ENCODE data around the gene HLA-DQB1. TPM values are rescaled to one million over a fixed set of nuclear protein-coding genes. Genes with fewer than 3 reads are reported as not detected.
"Not testable (repeated sequence)": the region's sequence is repeated elsewhere in the genome, so short reads cannot be mapped to it uniquely, and the experiment has no call there.

HLA-DQB1 gene
- total RNA-seq, 5 donors from 2014 or later (not counting 1 experiment from before 2014, with no cell fraction given): 4.2 to 28.1 (median 17.0) TPM

GRCh38 chr6:32637219-32637880 is 29.1 kb downstream of the HLA-DQB1 start, which contains the start of gene HLA-DQA1:
TSS of gene HLA-DQA1 (plus strand) at chr6:32637406. CDS start at chr6:32637459, 53 bp downstream.
- H3K36me3 Mint-ChIP-seq: no peaks in the 10 kb centered on the region
- Histone ChIP-seq H3K9me3 (no peaks in the 10 kb centered on the region), H3K4me3 (ENCODE audit: control insufficient read depth in 1 of 2, extremely low read depth in 1 of 2, low read length in 1 of 2) (no peak within 1 kb of the TSS), H3K36me3 (ENCODE audit: control insufficient read depth in 2 of 2, extremely low read depth in 1 of 2, insufficient read depth in 1 of 2, low read length in 1 of 2) (no peaks in the 10 kb centered on the region), H3K4me1 (ENCODE audit: control insufficient read depth in 1 of 2, extremely low read depth in 1 of 2, insufficient read depth in 2 of 2, low read length in 2 of 2) (peaks cover 0 to 3% of the 10 kb centered on the region in 2 experiments), H3K27ac (ENCODE audit: low read length) (no peak within 1 kb of the TSS), H3K27me3 (replicated peaks in 1 of 2; ENCODE audit: control insufficient read depth in 2 of 2, extremely low read depth in 1 of 2, insufficient read depth in 2 of 2, low read length in 1 of 2) (no peaks in the 10 kb centered on the region)
- DNase-seq (peak in 4 of 35 experiments; percentile 4 to 60 (median 13)), ATAC-seq (replicated peaks in 1 of 4) (peak in 1 of 4 experiments; percentile 57)
- ChIA-PET POLR2A (interaction anchor here in 1 of 2 donors (0.5 to 0.6 kb wide), 2 partner anchors 9 to 10 kb away, joined by 3 read pairs; no protein-coding TSS in a partner anchor), CTCF (interaction anchor here in 1 of 2 donors (0.6 kb wide), 1 partner anchor 55 kb away, joined by 3 read pairs; no protein-coding TSS in a partner anchor)
- H3K4me3 Mint-ChIP-seq: peak within 1 kb of the TSS; percentile 8 to 77 (median 38)
- WGBS (ENCODE audit: insufficient coverage): 25% methylated on average over 2 of the region's 7 CpGs
- H3K27me3 Mint-ChIP-seq: peaks cover 0 to 6% of the 10 kb centered on the region in 2 donors
- H3K27ac Mint-ChIP-seq: peak within 1 kb of the TSS in 1 of 2 donors; percentile 83
- H3K9me3 Mint-ChIP-seq: no peaks in the 10 kb centered on the region
- peaks cover 8 to 46% (median 20%) of the 10 kb centered on the region in 3 donors for H3K4me1 Mint-ChIP-seq

DNA sequence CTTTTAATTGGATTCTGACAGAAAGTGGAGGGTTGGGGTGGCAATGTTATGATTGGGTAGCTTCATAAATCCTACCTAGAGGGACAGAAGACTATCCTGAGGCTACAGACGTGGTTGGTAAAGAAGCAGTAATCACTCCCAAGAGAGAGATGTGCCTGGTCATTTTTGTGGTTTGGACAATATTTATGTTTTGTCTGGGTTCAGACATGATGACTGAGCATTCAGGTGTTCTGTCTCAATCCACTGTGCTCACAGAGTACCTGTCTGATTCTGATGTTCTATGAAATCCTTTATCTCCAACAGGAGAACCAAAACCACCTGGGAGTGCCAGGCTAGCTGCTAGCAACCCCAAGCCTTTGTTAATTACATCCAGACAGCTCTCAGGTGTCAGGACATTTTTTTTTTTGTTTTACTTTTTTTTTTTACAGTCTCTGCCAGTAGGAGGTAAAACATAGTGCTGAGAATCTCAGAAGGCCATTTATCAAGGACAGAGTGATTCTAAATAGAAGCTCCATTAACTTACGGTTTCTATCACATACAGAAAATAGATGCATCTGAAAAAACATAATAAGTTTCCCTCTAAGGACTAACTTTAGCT is 30.8 kb downstream of the HLA-DQB1 start:
- H3K4me1 Mint-ChIP-seq: peaks cover 0 to 31% (median 5%) of the 10 kb centered on the region in 3 donors
- no peak overlapping the region for H3K4me3 ChIP-seq (ENCODE audit: control insufficient read depth in 1 of 2, extremely low read depth in 1 of 2, low read length in 1 of 2)
- peaks cover 0 to 6% of the 10 kb centered on the region in 2 donors for H3K27me3 Mint-ChIP-seq
- no peaks in the 10 kb centered on the region for H3K36me3 Mint-ChIP-seq
- no peak overlapping the region for H3K27ac Mint-ChIP-seq
- H3K36me3 ChIP-seq (ENCODE audit: control insufficient read depth in 2 of 2, extremely low read depth in 1 of 2, insufficient read depth in 1 of 2, low read length in 1 of 2): no peaks in the 10 kb centered on the region
- H3K4me1 ChIP-seq (ENCODE audit: control insufficient read depth in 1 of 2, extremely low read depth in 1 of 2, insufficient read depth in 2 of 2, low read length in 2 of 2): peaks cover 0 to 2% of the 10 kb centered on the region in 2 experiments
- no peak for DNase-seq
- ATAC-seq (replicated peaks in 1 of 4): no peak
- H3K9me3 ChIP-seq: no peaks in the 10 kb centered on the region
- POLR2A ChIA-PET: interaction anchor here (0.6 to 0.7 kb wide), 3 partner anchors 12 to 84 kb away, joined by 3 to 5 read pairs (median 5); no protein-coding TSS in a partner anchor
- no CpG with 5 or more reads among the region's 2 CpGs for WGBS (ENCODE audit: insufficient coverage)
- H3K9me3 Mint-ChIP-seq: no peaks in the 10 kb centered on the region
- H3K4me3 Mint-ChIP-seq: no peak overlapping the region
- no peaks in the 10 kb centered on the region for H3K27me3 ChIP-seq (replicated peaks in 1 of 2; ENCODE audit: control insufficient read depth in 2 of 2, extremely low read depth in 1 of 2, insufficient read depth in 2 of 2, low read length in 1 of 2)
- CTCF ChIA-PET: interaction anchor here in 1 of 2 donors (0.6 kb wide), 1 partner anchor 168 kb away, joined by 4 read pairs; no protein-coding TSS in a partner anchor
- no peak overlapping the region for H3K27ac ChIP-seq (ENCODE audit: low read length)

GRCh38 chr6:32629793-32630192 is 36.7 kb downstream of the HLA-DQB1 start:
- H3K27ac Mint-ChIP-seq; H3K9me3 ChIP-seq; POLR2A ChIA-PET; H3K9me3 Mint-ChIP-seq; DNase-seq; CTCF ChIA-PET; H3K27ac ChIP-seq (ENCODE audit: low read length); H3K4me3 Mint-ChIP-seq; H3K4me1 ChIP-seq (ENCODE audit: control insufficient read depth in 1 of 2, extremely low read depth in 1 of 2, insufficient read depth in 2 of 2, low read length in 2 of 2); H3K4me3 ChIP-seq (ENCODE audit: control insufficient read depth in 1 of 2, extremely low read depth in 1 of 2, low read length in 1 of 2); H3K36me3 Mint-ChIP-seq; ATAC-seq (replicated peaks in 1 of 4); H3K36me3 ChIP-seq (ENCODE audit: control insufficient read depth in 2 of 2, extremely low read depth in 1 of 2, insufficient read depth in 1 of 2, low read length in 1 of 2); H3K27me3 ChIP-seq (replicated peaks in 1 of 2; ENCODE audit: control insufficient read depth in 2 of 2, extremely low read depth in 1 of 2, insufficient read depth in 2 of 2, low read length in 1 of 2); H3K27me3 Mint-ChIP-seq: not testable (repeated sequence)
- no CpG with 5 or more reads among the region's 13 CpGs for WGBS (ENCODE audit: insufficient coverage)
- H3K4me1 Mint-ChIP-seq: peaks cover 13 to 45% (median 20%) of the 10 kb centered on the region in 3 donors

DNA sequence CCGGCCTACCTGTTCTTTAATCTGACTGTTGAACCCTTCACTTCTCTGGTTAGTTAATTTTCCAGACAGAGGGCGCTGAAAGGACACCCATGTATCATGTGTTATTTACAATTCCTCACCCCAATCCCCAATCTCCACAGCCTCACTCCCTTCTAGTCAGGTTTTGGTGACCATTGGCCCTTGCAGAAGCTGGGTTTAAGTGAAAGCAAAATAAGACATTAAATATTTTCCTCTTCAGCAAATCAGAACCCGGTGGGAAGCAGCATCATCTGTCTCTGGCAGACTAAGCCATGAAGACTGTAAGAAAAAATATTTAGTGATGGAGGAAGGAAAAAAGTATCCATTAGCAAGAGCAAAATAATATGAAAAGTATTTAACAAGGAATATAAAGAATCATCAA is 38.6 kb downstream of the HLA-DQB1 start:
- no peak overlapping the region for H3K4me3 Mint-ChIP-seq
- no peaks in the 10 kb centered on the region for H3K27me3 ChIP-seq (replicated peaks in 1 of 2; ENCODE audit: control insufficient read depth in 2 of 2, extremely low read depth in 1 of 2, insufficient read depth in 2 of 2, low read length in 1 of 2)
- H3K9me3 Mint-ChIP-seq: no peaks in the 10 kb centered on the region
- peak in 21 of 35 experiments; percentile 7 to 71 (median 40) for DNase-seq
- CTCF ChIA-PET: no interaction called here
- no peak overlapping the region for H3K4me3 ChIP-seq (ENCODE audit: control insufficient read depth in 1 of 2, extremely low read depth in 1 of 2, low read length in 1 of 2)
- no peak overlapping the region for H3K27ac ChIP-seq (ENCODE audit: low read length)
- no peak for ATAC-seq (replicated peaks in 1 of 4)
- H3K4me1 Mint-ChIP-seq: peaks cover 29 to 54% (median 30%) of the 10 kb centered on the region in 3 donors
- no peaks in the 10 kb centered on the region for H3K27me3 Mint-ChIP-seq
- peaks cover 15 to 16% of the 10 kb centered on the region in 2 experiments for H3K4me1 ChIP-seq (ENCODE audit: control insufficient read depth in 1 of 2, extremely low read depth in 1 of 2, insufficient read depth in 2 of 2, low read length in 2 of 2)
- no peaks in the 10 kb centered on the region for H3K36me3 ChIP-seq (ENCODE audit: control insufficient read depth in 2 of 2, extremely low read depth in 1 of 2, insufficient read depth in 1 of 2, low read length in 1 of 2)
- no peaks in the 10 kb centered on the region for H3K9me3 ChIP-seq
- peak overlapping the region in 1 of 2 donors; percentile 68 for H3K27ac Mint-ChIP-seq
- WGBS (ENCODE audit: insufficient coverage): 0% methylated on average over 1 of the region's 3 CpGs
- no peaks in the 10 kb centered on the region for H3K36me3 Mint-ChIP-seq
- POLR2A ChIA-PET: interaction anchor here in 1 of 2 donors (0.7 kb wide), 1 partner anchor 9 kb away, joined by 3 read pairs; the partner anchor contains the start of gene HLA-DQA1

- Mint-ChIP-seq H3K4me1 (peaks cover 35 to 54% (median 35%) of the 10 kb centered on the region in 3 donors), H3K36me3 (no peaks in the 10 kb centered on the region), H3K27ac (no peak overlapping the region), H3K9me3 (no peaks in the 10 kb centered on the region), H3K4me3 (no peak overlapping the region), H3K27me3 (no peaks in the 10 kb centered on the region)
- Histone ChIP-seq H3K27ac (ENCODE audit: low read length) (no peak overlapping the region), H3K4me3 (ENCODE audit: control insufficient read depth in 1 of 2, extremely low read depth in 1 of 2, low read length in 1 of 2) (no peak overlapping the region), H3K27me3 (replicated peaks in 1 of 2; ENCODE audit: control insufficient read depth in 2 of 2, extremely low read depth in 1 of 2, insufficient read depth in 2 of 2, low read length in 1 of 2) (no peaks in the 10 kb centered on the region), H3K4me1 (ENCODE audit: control insufficient read depth in 1 of 2, extremely low read depth in 1 of 2, insufficient read depth in 2 of 2, low read length in 2 of 2) (peaks cover 19 to 22% of the 10 kb centered on the region in 2 experiments), H3K36me3 (ENCODE audit: control insufficient read depth in 2 of 2, extremely low read depth in 1 of 2, insufficient read depth in 1 of 2, low read length in 1 of 2) (no peaks in the 10 kb centered on the region), H3K9me3 (no peaks in the 10 kb centered on the region)
- ChIA-PET POLR2A (no interaction called here), CTCF (no interaction called here)
- ATAC-seq (replicated peaks in 1 of 4) (no peak), DNase-seq (no peak)
- 0% methylated on average over 1 of the region's 3 CpGs for whole genome bisulfite sequencing (ENCODE audit: insufficient coverage)
Observed at GRCh38 chr6:32627249-32627648, 39.2 kb downstream of the HLA-DQB1 start.

GRCh38 chr6:32625137-32625536 is 41.3 kb downstream of the HLA-DQB1 start:
- 33% methylated on average over 3 of the region's 5 CpGs for WGBS (ENCODE audit: insufficient coverage)
- Mint-ChIP-seq H3K4me1 (peaks cover 40 to 67% (median 47%) of the 10 kb centered on the region in 3 donors), H3K27me3 (no peaks in the 10 kb centered on the region), H3K36me3 (no peaks in the 10 kb centered on the region), H3K4me3 (peak overlapping the region in 1 of 3 donors; percentile 14), H3K9me3 (no peaks in the 10 kb centered on the region), H3K27ac (peak overlapping the region; percentile 65 to 84)
- Histone ChIP-seq H3K27me3 (replicated peaks in 1 of 2; ENCODE audit: control insufficient read depth in 2 of 2, extremely low read depth in 1 of 2, insufficient read depth in 2 of 2, low read length in 1 of 2) (no peaks in the 10 kb centered on the region), H3K27ac (ENCODE audit: low read length) (no peak overlapping the region), H3K36me3 (ENCODE audit: control insufficient read depth in 2 of 2, extremely low read depth in 1 of 2, insufficient read depth in 1 of 2, low read length in 1 of 2) (no peaks in the 10 kb centered on the region), H3K9me3 (no peaks in the 10 kb centered on the region), H3K4me3 (ENCODE audit: control insufficient read depth in 1 of 2, extremely low read depth in 1 of 2, low read length in 1 of 2) (no peak overlapping the region), H3K4me1 (ENCODE audit: control insufficient read depth in 1 of 2, extremely low read depth in 1 of 2, insufficient read depth in 2 of 2, low read length in 2 of 2) (peaks cover 22 to 24% of the 10 kb centered on the region in 2 experiments)
- ATAC-seq (replicated peaks in 1 of 4): no peak
- ChIA-PET CTCF (no interaction called here), POLR2A (no interaction called here)
- DNase-seq: no peak

All from T-cell (primary cell).